ENCODE measurements around the gene C18orf32. TPM values are rescaled to one million over a fixed set of nuclear protein-coding genes. Genes with fewer than 3 reads are reported as not detected.
A peak's percentile ranks its signal among the peaks of the same experiment; 100 is the strongest.
"Not testable (repeated sequence)": the region's sequence is repeated elsewhere in the genome, so short reads cannot be mapped to it uniquely, and the experiment has no call there.

Gene C18orf32
- total RNA-seq, 1 donor from 2014 or later, result 32.9 TPM

DNA sequence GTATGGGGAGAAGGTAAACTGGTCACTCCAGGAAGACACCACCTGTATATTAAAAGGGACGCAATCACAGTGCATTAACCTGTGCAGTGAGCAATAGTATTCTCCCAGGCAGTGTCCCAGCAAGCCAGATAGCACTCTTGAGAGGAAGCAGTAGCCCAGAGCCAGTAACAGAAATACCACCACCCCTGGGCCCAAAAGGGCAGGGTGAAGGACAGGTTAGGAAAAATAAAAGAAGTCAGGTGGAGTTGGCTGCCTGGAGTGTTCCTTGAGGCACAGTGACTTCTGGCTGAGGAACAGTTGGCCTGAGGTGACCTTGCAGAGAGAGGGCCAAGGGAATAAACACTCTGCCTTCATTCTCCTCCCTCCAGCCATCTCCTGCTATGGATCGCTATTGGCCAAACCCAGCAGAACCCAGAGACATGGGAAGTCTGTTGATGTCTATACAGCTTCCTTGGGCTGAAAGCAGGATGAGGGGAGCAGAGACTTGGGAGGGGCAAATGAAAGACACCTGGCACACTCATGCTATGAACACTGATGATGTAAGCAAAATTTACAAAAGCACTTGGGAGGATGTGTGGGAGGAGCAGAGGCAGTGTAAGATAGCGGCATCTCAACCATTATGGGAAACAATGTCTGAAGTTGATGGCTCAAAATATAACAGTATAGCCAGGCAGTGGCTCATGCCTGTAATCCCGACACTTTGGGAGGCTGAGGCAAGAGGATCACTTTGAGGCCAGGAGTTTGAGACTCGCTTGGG, 7.5 kb downstream of the C18orf32 start:
- H3K36me3 Mint-ChIP-seq (ENCODE audit: low read depth), result peaks cover 53% of the 10 kb centered on the region
- ChIA-PET POLR2A (no interaction called here), CTCF (no interaction called here)
- DNase-seq (no peak), ATAC-seq (ENCODE audit: low read depth) (no peak)
- H3K9me3 Mint-ChIP-seq, result no peaks in the 10 kb centered on the region
- peaks cover 16% of the 10 kb centered on the region for H3K4me1 Mint-ChIP-seq
- H3K4me3 Mint-ChIP-seq, result no peak overlapping the region
- no peak overlapping the region for H3K27ac Mint-ChIP-seq
- no peaks in the 10 kb centered on the region for H3K27me3 Mint-ChIP-seq
- TF ChIP-seq, protein P1, sequence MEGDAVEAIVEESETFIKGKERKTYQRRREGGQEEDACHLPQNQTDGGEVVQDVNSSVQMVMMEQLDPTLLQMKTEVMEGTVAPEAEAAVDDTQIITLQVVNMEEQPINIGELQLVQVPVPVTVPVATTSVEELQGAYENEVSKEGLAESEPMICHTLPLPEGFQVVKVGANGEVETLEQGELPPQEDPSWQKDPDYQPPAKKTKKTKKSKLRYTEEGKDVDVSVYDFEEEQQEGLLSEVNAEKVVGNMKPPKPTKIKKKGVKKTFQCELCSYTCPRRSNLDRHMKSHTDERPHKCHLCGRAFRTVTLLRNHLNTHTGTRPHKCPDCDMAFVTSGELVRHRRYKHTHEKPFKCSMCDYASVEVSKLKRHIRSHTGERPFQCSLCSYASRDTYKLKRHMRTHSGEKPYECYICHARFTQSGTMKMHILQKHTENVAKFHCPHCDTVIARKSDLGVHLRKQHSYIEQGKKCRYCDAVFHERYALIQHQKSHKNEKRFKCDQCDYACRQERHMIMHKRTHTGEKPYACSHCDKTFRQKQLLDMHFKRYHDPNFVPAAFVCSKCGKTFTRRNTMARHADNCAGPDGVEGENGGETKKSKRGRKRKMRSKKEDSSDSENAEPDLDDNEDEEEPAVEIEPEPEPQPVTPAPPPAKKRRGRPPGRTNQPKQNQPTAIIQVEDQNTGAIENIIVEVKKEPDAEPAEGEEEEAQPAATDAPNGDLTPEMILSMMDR (IDR thresholded peaks at IDR 0.05), result no peak
- intact Hi-C loops (cut with micrococcal nuclease), result no loop called here

DNA sequence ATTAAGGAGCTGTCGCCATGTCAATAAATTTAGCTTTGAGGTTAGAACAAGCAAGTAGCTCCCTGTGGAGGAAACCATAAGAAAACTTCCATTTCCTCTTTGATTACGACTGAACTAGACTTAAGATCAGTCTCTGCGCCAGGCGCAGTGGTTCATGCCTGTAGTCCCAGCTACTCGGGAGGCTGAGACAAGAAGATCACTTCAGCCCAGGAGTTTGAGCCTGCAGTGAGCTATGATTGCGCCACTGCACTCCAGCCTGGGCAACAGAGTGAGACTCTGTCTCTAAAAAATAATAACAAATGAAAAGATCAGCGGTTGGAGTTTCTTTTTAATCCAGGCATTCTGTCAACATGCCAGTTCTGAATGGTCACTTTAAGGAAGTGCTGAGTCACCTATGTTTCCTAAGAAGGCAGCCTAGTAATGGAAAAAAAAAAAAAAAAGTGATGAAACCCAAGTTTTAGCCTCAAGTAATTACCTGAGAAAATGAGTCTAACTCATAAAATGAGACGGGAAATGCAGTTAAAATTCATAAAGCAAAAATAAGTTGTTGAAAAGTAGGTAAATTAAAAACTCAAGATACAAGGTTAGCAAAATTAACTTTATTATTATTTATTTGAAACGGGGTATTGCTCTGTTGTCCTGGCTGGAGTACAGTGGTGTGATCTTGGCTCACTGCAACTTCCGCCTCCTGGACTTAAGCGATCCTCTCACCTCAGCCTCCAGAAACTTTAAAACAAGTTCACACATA, 10.2 kb downstream of the C18orf32 start:
- TF ChIP-seq, protein P1 (IDR thresholded peaks at IDR 0.05), result no peak
- no peak overlapping the region for H3K4me3 Mint-ChIP-seq
- no peaks in the 10 kb centered on the region for H3K9me3 Mint-ChIP-seq
- peak overlapping the region; percentile 12 for H3K27ac Mint-ChIP-seq
- ATAC-seq (ENCODE audit: low read depth) (peak; percentile 57), DNase-seq (no peak)
- H3K4me1 Mint-ChIP-seq, result peaks cover 10% of the 10 kb centered on the region
- peaks cover 38% of the 10 kb centered on the region for H3K36me3 Mint-ChIP-seq (ENCODE audit: low read depth)
- intact Hi-C loops (cut with micrococcal nuclease), result no loop called here
- ChIA-PET CTCF (no interaction called here), POLR2A (interaction anchor here (1.3 to 2.2 kb wide), 3 partner anchors 10 to 16 kb away, joined by 4 to 11 read pairs (median 8); partner anchors contain the start of genes C18orf32 and DYM)
- H3K27me3 Mint-ChIP-seq, result no peaks in the 10 kb centered on the region

DNA sequence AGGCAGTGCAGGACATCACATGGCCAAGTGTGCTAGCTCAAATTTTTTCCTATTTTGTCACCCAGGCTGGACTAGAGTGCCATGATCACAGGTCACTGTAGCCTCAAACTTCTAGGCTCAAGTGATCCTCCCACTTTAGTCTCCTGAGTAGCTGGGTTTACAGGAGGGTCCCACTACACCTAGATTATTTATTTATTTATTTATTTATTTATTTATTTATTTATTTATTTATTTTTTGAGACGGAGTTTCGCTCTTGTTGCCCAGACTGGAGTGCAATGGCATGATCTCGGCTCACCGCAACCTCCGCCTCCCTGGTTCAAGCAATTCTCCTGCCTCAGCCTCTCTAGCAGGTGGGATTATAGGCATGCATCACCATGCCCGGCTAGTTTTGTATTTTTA, 12.1 kb downstream of the C18orf32 start:
- intact Hi-C loops (cut with micrococcal nuclease); POLR2A ChIA-PET; CTCF ChIA-PET; H3K9me3 Mint-ChIP-seq; H3K27ac Mint-ChIP-seq; H3K4me1 Mint-ChIP-seq; H3K27me3 Mint-ChIP-seq; H3K4me3 Mint-ChIP-seq; DNase-seq; ATAC-seq (ENCODE audit: low read depth): not testable (repeated sequence)
- peaks cover 22% of the 10 kb centered on the region for H3K36me3 Mint-ChIP-seq (ENCODE audit: low read depth)

DNA sequence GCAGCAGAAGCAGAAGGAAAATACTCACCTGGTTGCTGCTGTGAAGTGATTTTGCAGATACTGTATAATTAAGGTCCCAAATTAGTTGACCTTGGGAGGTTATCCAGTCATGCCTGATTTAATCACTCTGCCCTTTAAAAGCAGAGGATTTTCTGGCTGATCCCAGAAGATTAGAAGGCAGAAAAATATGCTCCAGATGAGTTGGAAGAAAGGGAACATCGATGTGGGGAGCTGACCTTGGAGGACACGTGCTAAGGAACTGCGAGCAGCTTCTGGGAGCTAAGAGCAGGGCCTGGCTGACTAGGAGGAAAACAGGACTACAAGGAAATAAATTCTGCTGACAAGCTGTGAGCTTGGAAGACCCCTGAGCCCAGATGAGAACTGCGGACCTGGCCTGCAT, 13.3 kb downstream of the C18orf32 start:
- no peak for ATAC-seq (ENCODE audit: low read depth)
- Mint-ChIP-seq H3K4me3 (no peak overlapping the region), H3K36me3 (ENCODE audit: low read depth) (peaks cover 10% of the 10 kb centered on the region), H3K9me3 (no peaks in the 10 kb centered on the region), H3K27ac (no peak overlapping the region), H3K27me3 (peaks cover 9% of the 10 kb centered on the region), H3K4me1 (peaks cover 7% of the 10 kb centered on the region)
- ChIA-PET CTCF (interaction anchor here (1.2 kb wide), 1 partner anchor 12 kb away, joined by 3 read pairs; no protein-coding TSS in a partner anchor), POLR2A (no interaction called here)
- intact Hi-C loops (cut with micrococcal nuclease), result no loop called here
- TF ChIP-seq, protein P1 (IDR thresholded peaks at IDR 0.05), result no peak
- DNase-seq, result no peak

DNA sequence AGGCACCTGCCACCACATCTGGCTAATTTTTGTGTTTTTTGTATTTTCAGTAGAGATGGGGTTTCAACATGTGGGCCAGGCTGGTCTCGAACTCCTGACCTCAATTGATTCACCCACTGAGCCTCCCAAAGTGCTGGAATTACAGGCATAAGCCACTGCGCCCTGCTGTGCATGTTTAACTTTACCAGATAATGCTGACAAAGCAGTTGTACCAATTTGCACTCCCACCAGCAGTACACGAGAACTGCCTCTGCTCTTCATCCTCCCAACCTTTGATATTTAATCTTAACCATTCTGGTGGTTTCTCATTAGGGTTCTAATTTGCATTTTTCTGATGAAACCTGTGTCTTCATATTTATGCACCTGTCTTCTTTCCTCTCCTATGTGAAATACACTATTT, 14.6 kb downstream of the C18orf32 start:
- CTCF ChIA-PET, result no interaction called here
- DNase-seq (no peak), ATAC-seq (ENCODE audit: low read depth) (no peak)
- H3K27ac Mint-ChIP-seq, result no peak overlapping the region
- peaks cover 7% of the 10 kb centered on the region for H3K4me1 Mint-ChIP-seq
- no peak overlapping the region for H3K4me3 Mint-ChIP-seq
- H3K9me3 Mint-ChIP-seq, result no peaks in the 10 kb centered on the region
- intact Hi-C loops (cut with micrococcal nuclease), result no loop called here
- peaks cover 8% of the 10 kb centered on the region for H3K36me3 Mint-ChIP-seq (ENCODE audit: low read depth)
- POLR2A ChIA-PET, result no interaction called here
- TF ChIP-seq, protein P1 (IDR thresholded peaks at IDR 0.05), result no peak
- peaks cover 12% of the 10 kb centered on the region for H3K27me3 Mint-ChIP-seq

Data from activated B cell treated with CpG ODN at 0.5 μM for 24 hours (primary cell).